ENCODE measurements around the gene DOCK1.

DOCK1 gene

GRCh38 chr10:127039435-127039834 is 134.2 kb downstream of the DOCK1 start:
- DNase-seq = no peak

- DNase-seq = peak; percentile 7
These were observed 135.5 kb downstream of the DOCK1 start for GRCh38 chr10:127040756-127041155.

GRCh38 chr10:127041552-127041951 is 136.3 kb downstream of the DOCK1 start:
- peak; percentile 70 for DNase-seq

- DNase-seq = no peak
These were observed 138.1 kb downstream of the DOCK1 start for GRCh38 chr10:127043301-127043700.

- DNase-seq = no peak
These were observed 139.0 kb downstream of the DOCK1 start for GRCh38 chr10:127044186-127044585.

- DNase-seq = peak; percentile 64
These were observed 142.0 kb downstream of the DOCK1 start for GRCh38 chr10:127046975-127047877.

- no peak for DNase-seq
These were observed 142.6 kb downstream of the DOCK1 start for GRCh38 chr10:127047878-127048238.

- DNase-seq = no peak
These were observed 143.4 kb downstream of the DOCK1 start for GRCh38 chr10:127048630-127049029.

- no peak for DNase-seq
These were observed 146.8 kb downstream of the DOCK1 start for GRCh38 chr10:127052001-127052400.

- no peak for DNase-seq
These were observed 150.0 kb downstream of the DOCK1 start for GRCh38 chr10:127055263-127055662.

- DNase-seq = no peak
These were observed 154.1 kb downstream of the DOCK1 start for GRCh38 chr10:127059314-127059713.

GRCh38 chr10:127063762-127064161 is 158.5 kb downstream of the DOCK1 start:
- DNase-seq = no peak

- DNase-seq = no peak
These were observed 159.2 kb downstream of the DOCK1 start for GRCh38 chr10:127064474-127064873.

- DNase-seq = no peak
These were observed 162.4 kb downstream of the DOCK1 start for GRCh38 chr10:127067542-127068194.

- DNase-seq = no peak
These were observed 163.3 kb downstream of the DOCK1 start for GRCh38 chr10:127068485-127068884.

- DNase-seq = no peak
These were observed 164.2 kb downstream of the DOCK1 start for GRCh38 chr10:127069436-127069835.

GRCh38 chr10:127071126-127071525 is 165.9 kb downstream of the DOCK1 start:
- no peak for DNase-seq

- no peak for DNase-seq
These were observed 168.4 kb downstream of the DOCK1 start for GRCh38 chr10:127073666-127074065.

GRCh38 chr10:127079392-127079791 is 174.2 kb downstream of the DOCK1 start:
- no peak for DNase-seq

- DNase-seq = no peak
These were observed 175.1 kb downstream of the DOCK1 start for GRCh38 chr10:127080317-127080716.

- no peak for DNase-seq
These were observed 176.7 kb downstream of the DOCK1 start for GRCh38 chr10:127081851-127082345.

GRCh38 chr10:127082651-127083050 is 177.4 kb downstream of the DOCK1 start:
- DNase-seq = no peak

GRCh38 chr10:127085957-127086356 is 180.7 kb downstream of the DOCK1 start:
- no peak for DNase-seq

- DNase-seq = no peak
These were observed 183.7 kb downstream of the DOCK1 start for GRCh38 chr10:127088908-127089307.
